Activated B cell treated with CpG ODN at 0.5 μM for 24 hours (primary cell): Measurements from ENCODE around the gene MFAP2. TPM values are rescaled to one million over a fixed set of nuclear protein-coding genes. Genes with fewer than 3 reads are reported as not detected.

Source experiments
- ATAC-seq: fragments of 200-7000 bp; cut with Tn5 transposase; one replicate; pipeline ENCODE4 v1.10.0; 2021; ENCODE audit warnings: low read depth, mild to moderate bottlenecking, moderate library complexity
- CTCF ChIA-PET: fragments of 350-600 bp; sonication (Branson Sonifier 250); formaldehyde crosslinking; loops from one replicate; lab custom pipeline; 2021; ENCODE audit warnings: antibody characterized with exemption; lab: Charles Lee
- POLR2A ChIA-PET: fragments of 350-600 bp; sonication (Branson Sonifier 250); formaldehyde crosslinking; loops from one replicate; lab custom pipeline; 2021; ENCODE audit warnings: antibody characterized with exemption; lab: Charles Lee
- DNase-seq: peaks from one replicate; pipeline ENCODE4 v3.0.0; 2022
- H3K27ac Mint-ChIP-seq: one replicate; pipeline ENCODE4 v1.8.0; 2020; ENCODE audit warnings: mixed read lengths
- H3K27me3 Mint-ChIP-seq: one replicate; pipeline ENCODE4 v1.8.0; 2021; ENCODE audit warnings: mixed read lengths
- H3K36me3 Mint-ChIP-seq: one replicate; pipeline ENCODE4 v1.8.0; 2021; ENCODE audit warnings: low read depth, mixed read lengths
- H3K4me1 Mint-ChIP-seq: one replicate; pipeline ENCODE4 v1.8.0; 2021; ENCODE audit warnings: mixed read lengths
- H3K4me3 Mint-ChIP-seq: one replicate; pipeline ENCODE4 v1.8.0; 2020; ENCODE audit warnings: mild to moderate bottlenecking, mixed read lengths
- H3K9me3 Mint-ChIP-seq: one replicate; pipeline ENCODE4 v1.8.0; 2020; ENCODE audit warnings: mixed read lengths
- intact Hi-C: fragments of 100-400 bp; cut with micrococcal nuclease; formaldehyde crosslinking; loops from one replicate; pipeline ENCODE4 v1.15.1; 2024
- total RNA-seq: library from RNA; stranded (reverse); gene quantifications from 2 replicates; pipeline ENCODE4 v1.2.3, GENCODE V29; 2022
- TF ChIP-seq, protein P1 (sequence below): fragments of 200-600 bp; IDR thresholded peaks from one replicate; pipeline ENCODE4 v1.8.0; 2022; ENCODE audit warnings: antibody characterized with exemption, mild to moderate bottlenecking

The MFAP2 gene
- total RNA-seq, 1 donor from 2014 or later, result not detected

DNA sequence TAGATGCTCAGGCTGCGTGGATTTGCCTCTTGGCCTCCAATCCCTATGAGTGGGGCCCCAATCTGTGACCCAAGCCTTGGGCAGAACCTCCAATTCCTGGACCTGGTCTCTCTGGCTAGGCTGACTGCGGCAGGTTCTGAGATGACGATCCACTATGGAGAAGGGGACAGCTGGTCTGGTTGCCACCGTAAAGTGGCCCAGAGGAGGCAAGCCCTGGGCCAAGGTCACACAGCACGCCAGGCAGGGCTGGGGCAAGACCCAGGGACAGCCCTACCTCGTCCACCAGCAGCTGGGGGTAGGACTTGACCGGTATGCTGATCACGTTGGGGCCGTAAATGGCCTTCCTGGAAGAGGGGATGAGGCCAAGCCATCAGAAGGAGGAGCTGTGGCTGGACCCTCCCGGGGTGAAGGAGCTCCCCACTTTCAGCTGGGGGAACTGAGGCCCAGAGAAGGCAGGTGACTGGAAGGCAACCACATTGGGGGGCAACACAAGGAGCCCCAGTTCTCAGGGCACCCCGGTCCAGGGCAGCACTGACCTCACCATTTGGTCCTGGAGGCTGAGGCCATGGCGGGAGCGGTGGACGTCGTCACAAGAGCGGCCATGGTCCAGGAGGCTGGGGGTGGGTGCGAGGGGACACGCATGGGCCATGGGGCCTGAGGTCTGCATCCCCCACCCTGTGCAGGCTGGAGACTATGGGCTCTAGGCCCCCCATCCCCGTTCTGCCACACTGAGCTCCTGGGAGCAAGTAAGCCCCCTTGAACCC, 21.5 kb upstream of the MFAP2 start:
- H3K36me3 Mint-ChIP-seq, result peaks cover 54% of the 10 kb centered on the region
- ChIA-PET CTCF (no interaction called here), POLR2A (no interaction called here)
- no peak overlapping the region for H3K4me3 Mint-ChIP-seq
- H3K9me3 Mint-ChIP-seq, result no peaks in the 10 kb centered on the region
- H3K27ac Mint-ChIP-seq, result no peak overlapping the region
- no peaks in the 10 kb centered on the region for H3K4me1 Mint-ChIP-seq
- TF ChIP-seq, protein P1, sequence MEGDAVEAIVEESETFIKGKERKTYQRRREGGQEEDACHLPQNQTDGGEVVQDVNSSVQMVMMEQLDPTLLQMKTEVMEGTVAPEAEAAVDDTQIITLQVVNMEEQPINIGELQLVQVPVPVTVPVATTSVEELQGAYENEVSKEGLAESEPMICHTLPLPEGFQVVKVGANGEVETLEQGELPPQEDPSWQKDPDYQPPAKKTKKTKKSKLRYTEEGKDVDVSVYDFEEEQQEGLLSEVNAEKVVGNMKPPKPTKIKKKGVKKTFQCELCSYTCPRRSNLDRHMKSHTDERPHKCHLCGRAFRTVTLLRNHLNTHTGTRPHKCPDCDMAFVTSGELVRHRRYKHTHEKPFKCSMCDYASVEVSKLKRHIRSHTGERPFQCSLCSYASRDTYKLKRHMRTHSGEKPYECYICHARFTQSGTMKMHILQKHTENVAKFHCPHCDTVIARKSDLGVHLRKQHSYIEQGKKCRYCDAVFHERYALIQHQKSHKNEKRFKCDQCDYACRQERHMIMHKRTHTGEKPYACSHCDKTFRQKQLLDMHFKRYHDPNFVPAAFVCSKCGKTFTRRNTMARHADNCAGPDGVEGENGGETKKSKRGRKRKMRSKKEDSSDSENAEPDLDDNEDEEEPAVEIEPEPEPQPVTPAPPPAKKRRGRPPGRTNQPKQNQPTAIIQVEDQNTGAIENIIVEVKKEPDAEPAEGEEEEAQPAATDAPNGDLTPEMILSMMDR, result no peak
- intact Hi-C loops, result no loop called here
- DNase-seq (no peak), ATAC-seq (no peak)
- H3K27me3 Mint-ChIP-seq, result no peaks in the 10 kb centered on the region

DNA sequence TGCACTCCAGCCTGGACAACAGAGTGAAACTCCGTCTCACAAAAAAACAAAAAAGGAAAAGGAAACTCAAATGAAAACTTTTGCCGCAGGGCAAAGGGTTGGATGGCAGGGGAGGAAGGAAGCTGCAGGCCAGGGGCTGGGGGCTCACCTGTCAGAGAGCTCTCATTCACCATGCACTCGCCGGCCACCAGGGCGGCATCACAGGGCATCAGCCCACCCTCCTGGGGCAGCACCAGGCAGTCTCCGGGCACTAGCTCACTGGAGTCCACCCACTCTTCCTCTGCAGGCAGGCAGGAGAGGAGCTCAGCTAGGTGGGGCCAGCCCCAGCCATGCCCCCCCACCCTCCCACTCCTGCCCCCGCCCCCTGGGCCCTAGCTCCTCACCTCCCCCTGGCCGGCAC, 19.4 kb upstream of the MFAP2 start:
- no peak for ATAC-seq
- Mint-ChIP-seq H3K4me3 (no peak overlapping the region), H3K27ac (no peak overlapping the region), H3K9me3 (no peaks in the 10 kb centered on the region), H3K36me3 (peaks cover 63% of the 10 kb centered on the region), H3K27me3 (no peaks in the 10 kb centered on the region), H3K4me1 (no peaks in the 10 kb centered on the region)
- ChIA-PET CTCF (interaction anchor here (1.1 kb wide), 1 partner anchor 9 kb away, joined by 3 read pairs; no protein-coding TSS in a partner anchor), POLR2A (no interaction called here)
- TF ChIP-seq, protein P1, result no peak
- no peak for DNase-seq
- intact Hi-C loops, result no loop called here

DNA sequence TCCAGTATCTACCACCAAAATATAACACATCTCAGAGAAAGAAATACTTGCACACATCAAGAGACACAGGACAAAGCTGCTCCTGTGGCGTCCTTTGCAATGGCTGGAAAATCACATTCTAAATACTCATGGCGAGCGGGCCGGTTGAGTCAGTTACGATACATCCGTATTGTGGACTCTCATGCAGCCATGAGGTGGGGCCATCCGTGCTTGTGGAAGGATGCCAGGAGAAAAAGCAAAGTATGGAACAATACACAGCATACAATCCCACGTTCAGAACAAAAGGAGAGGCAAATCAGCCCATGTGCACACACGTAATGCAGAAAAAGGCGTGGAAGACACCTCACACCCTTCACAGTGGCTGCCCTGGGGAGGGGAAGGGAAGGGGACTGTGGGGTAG, 18.2 kb upstream of the MFAP2 start:
- intact Hi-C loops, result no loop called here
- CTCF ChIA-PET, result no interaction called here
- Mint-ChIP-seq H3K9me3 (no peaks in the 10 kb centered on the region), H3K36me3 (peaks cover 58% of the 10 kb centered on the region), H3K27ac (no peak overlapping the region), H3K4me1 (no peaks in the 10 kb centered on the region), H3K4me3 (no peak overlapping the region), H3K27me3 (no peaks in the 10 kb centered on the region)
- POLR2A ChIA-PET, result no interaction called here
- ATAC-seq (no peak), DNase-seq (no peak)
- TF ChIP-seq, protein P1, result no peak

DNA sequence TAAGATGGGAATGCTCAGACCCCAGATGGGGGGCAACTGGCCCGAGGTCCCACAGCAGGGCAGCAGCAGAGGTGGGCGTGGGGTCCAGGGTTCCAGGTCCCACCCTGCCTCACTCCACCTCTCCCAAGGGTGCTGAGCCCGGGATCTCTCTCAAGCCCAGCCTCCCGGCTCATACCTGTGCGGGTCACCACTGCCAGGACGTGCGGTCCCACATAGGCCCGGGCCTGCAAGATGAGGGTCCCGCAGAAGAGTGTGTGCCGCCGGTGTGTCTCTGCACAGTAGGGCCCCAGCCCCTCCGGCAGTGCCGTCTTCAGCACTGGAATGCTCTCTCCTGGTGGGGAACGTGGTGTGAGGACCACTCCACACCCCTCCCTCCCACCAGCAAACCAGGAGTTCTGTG, 16.4 kb upstream of the MFAP2 start:
- no peak for ATAC-seq

DNA sequence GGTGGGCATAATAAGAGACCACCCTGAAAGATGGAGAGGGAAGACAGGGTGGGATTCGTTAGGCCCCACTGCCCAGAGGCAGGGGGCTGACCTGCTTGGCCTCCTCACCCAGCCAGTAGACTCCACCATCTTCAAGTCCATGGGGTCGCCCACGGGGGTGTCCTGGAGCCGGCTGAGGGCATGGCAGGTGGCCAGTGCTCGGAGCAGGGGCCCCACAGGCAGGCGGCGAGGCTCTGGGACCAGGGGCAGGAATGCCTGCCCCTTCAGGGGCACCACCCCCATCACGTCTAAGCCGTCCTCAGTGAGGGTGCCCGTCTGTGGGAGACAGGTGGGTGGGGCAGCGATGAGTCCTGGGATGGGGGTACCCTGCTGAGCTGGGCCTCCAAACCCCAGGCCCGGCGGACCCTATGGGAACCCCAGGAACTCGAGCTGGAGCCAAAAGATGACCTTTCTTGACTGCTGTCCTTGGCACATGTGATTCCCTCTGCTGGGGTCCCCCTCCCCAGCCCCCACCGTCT, 13.2 kb upstream of the MFAP2 start:
- Mint-ChIP-seq H3K27me3 (no peaks in the 10 kb centered on the region), H3K4me1 (no peaks in the 10 kb centered on the region), H3K27ac (no peak overlapping the region), H3K36me3 (peaks cover 41% of the 10 kb centered on the region), H3K4me3 (no peak overlapping the region), H3K9me3 (no peaks in the 10 kb centered on the region)
- no peak for ATAC-seq
- intact Hi-C loops, result no loop called here
- POLR2A ChIA-PET, result no interaction called here
- DNase-seq, result no peak
- CTCF ChIA-PET, result no interaction called here
- TF ChIP-seq, protein P1, result no peak

More for the DNA sequence above, 16.4 kb upstream of the MFAP2 start:
- ChIA-PET CTCF (no interaction called here), POLR2A (no interaction called here)
- no peaks in the 10 kb centered on the region for H3K4me1 Mint-ChIP-seq
- H3K27ac Mint-ChIP-seq, result no peak overlapping the region
- no peak overlapping the region for H3K4me3 Mint-ChIP-seq
- TF ChIP-seq, protein P1, result no peak
- intact Hi-C loops, result no loop called here
- H3K27me3 Mint-ChIP-seq, result no peaks in the 10 kb centered on the region
- peaks cover 44% of the 10 kb centered on the region for H3K36me3 Mint-ChIP-seq
- no peaks in the 10 kb centered on the region for H3K9me3 Mint-ChIP-seq
- no peak for DNase-seq
